ENCODE results near the gene RAPGEF2.

RAPGEF2 gene

GRCh38 chr4:159204566-159204965 lies 101.7 kb downstream of the RAPGEF2 start:
- no peak for DNase-seq

GRCh38 chr4:159205466-159205865 lies 102.6 kb downstream of the RAPGEF2 start:
- no peak for DNase-seq

GRCh38 chr4:159206427-159206871 lies 103.6 kb downstream of the RAPGEF2 start:
- peak; percentile 66 for DNase-seq

- no peak for DNase-seq
These were observed 106.4 kb downstream of the RAPGEF2 start for GRCh38 chr4:159209249-159209648.

- DNase-seq = no peak
These were observed 108.1 kb downstream of the RAPGEF2 start for GRCh38 chr4:159210975-159211374.

- DNase-seq = no peak
These were observed 109.9 kb downstream of the RAPGEF2 start for GRCh38 chr4:159212675-159213293.

GRCh38 chr4:159216834-159217233 lies 114.0 kb downstream of the RAPGEF2 start:
- DNase-seq = no peak

GRCh38 chr4:159219862-159220261 lies 117.0 kb downstream of the RAPGEF2 start:
- no peak for DNase-seq

- DNase-seq = no peak
These were observed 117.5 kb downstream of the RAPGEF2 start for GRCh38 chr4:159220353-159220752.

- DNase-seq = no peak
These were observed 118.4 kb downstream of the RAPGEF2 start for GRCh38 chr4:159221280-159221679.

GRCh38 chr4:159222043-159222552 lies 119.2 kb downstream of the RAPGEF2 start:
- no peak for DNase-seq

GRCh38 chr4:159224408-159224807 lies 121.5 kb downstream of the RAPGEF2 start:
- no peak for DNase-seq

GRCh38 chr4:159227378-159227777 lies 124.5 kb downstream of the RAPGEF2 start:
- no peak for DNase-seq

- DNase-seq = no peak
These were observed 125.1 kb downstream of the RAPGEF2 start for GRCh38 chr4:159227984-159228383.

- DNase-seq = no peak
These were observed 126.3 kb downstream of the RAPGEF2 start for GRCh38 chr4:159229164-159229563.

GRCh38 chr4:159232465-159233106 lies 129.7 kb downstream of the RAPGEF2 start:
- DNase-seq = no peak

- no peak for DNase-seq
These were observed 133.0 kb downstream of the RAPGEF2 start for GRCh38 chr4:159235779-159236368.

- DNase-seq = no peak
These were observed 135.1 kb downstream of the RAPGEF2 start for GRCh38 chr4:159237975-159238374.

GRCh38 chr4:159238631-159239030 lies 135.8 kb downstream of the RAPGEF2 start:
- no peak for DNase-seq

- DNase-seq = no peak
These were observed 136.8 kb downstream of the RAPGEF2 start for GRCh38 chr4:159239629-159240028.

GRCh38 chr4:159240046-159240445 lies 137.2 kb downstream of the RAPGEF2 start:
- DNase-seq = no peak

GRCh38 chr4:159240687-159241086 lies 137.8 kb downstream of the RAPGEF2 start:
- no peak for DNase-seq

- DNase-seq = no peak
These were observed 139.5 kb downstream of the RAPGEF2 start for GRCh38 chr4:159242427-159242826.

Data from activated effector memory CD4-positive, alpha-beta T cell treated with anti-CD3 and anti-CD28 coated beads, Interleukin-2, amount 50 U/mL, for 16 hours (primary cell).